ENCODE data around the gene ARID1A.
A peak's percentile ranks its signal among the peaks of the same experiment; 100 is the strongest.

Gene ARID1A

GRCh38 chr1:26733982-26734381 is 38.2 kb downstream of the ARID1A start:
- H3K4me3 ChIP-seq (ENCODE audit: low read depth, low read length), result no peak overlapping the region
- peak; percentile 95 for DNase-seq (ENCODE audit: low read depth)
- TF ChIP-seq CTCF (IDR thresholded peaks at IDR 0.05; ENCODE audit: low read depth, low read length, missing control alignments), result no peak
- in situ Hi-C loops (cut with HindIII; ENCODE audit: low sequenced_read_pairs), result no loop called here

GRCh38 chr1:26734501-26735058 is 38.8 kb downstream of the ARID1A start:
- TF ChIP-seq CTCF (IDR thresholded peaks at IDR 0.05; ENCODE audit: low read depth, low read length, missing control alignments), result no peak
- H3K4me3 ChIP-seq (ENCODE audit: low read depth, low read length), result no peak overlapping the region
- peak; percentile 47 for DNase-seq (ENCODE audit: low read depth)
- in situ Hi-C loops (cut with HindIII; ENCODE audit: low sequenced_read_pairs), result no loop called here

GRCh38 chr1:26739329-26739914 is 43.6 kb downstream of the ARID1A start:
- no peak for DNase-seq (ENCODE audit: low read depth)
- H3K4me3 ChIP-seq (ENCODE audit: low read depth, low read length), result no peak overlapping the region
- TF ChIP-seq CTCF (IDR thresholded peaks at IDR 0.05; ENCODE audit: low read depth, low read length, missing control alignments), result no peak
- in situ Hi-C loops (cut with HindIII; ENCODE audit: low sequenced_read_pairs), result no loop called here

GRCh38 chr1:26740023-26740634 is 44.3 kb downstream of the ARID1A start:
- TF ChIP-seq CTCF (IDR thresholded peaks at IDR 0.05; ENCODE audit: low read depth, low read length, missing control alignments), result no peak
- no peak overlapping the region for H3K4me3 ChIP-seq (ENCODE audit: low read depth, low read length)
- DNase-seq (ENCODE audit: low read depth), result no peak
- in situ Hi-C loops (cut with HindIII; ENCODE audit: low sequenced_read_pairs), result no loop called here

GRCh38 chr1:26740952-26741351 is 45.1 kb downstream of the ARID1A start:
- H3K4me3 ChIP-seq (ENCODE audit: low read depth, low read length), result no peak overlapping the region
- in situ Hi-C loops (cut with HindIII; ENCODE audit: low sequenced_read_pairs), result no loop called here
- TF ChIP-seq CTCF (IDR thresholded peaks at IDR 0.05; ENCODE audit: low read depth, low read length, missing control alignments), result no peak
- no peak for DNase-seq (ENCODE audit: low read depth)

GRCh38 chr1:26743426-26744059 is 47.7 kb downstream of the ARID1A start:
- DNase-seq (ENCODE audit: low read depth), result no peak
- H3K4me3 ChIP-seq (ENCODE audit: low read depth, low read length), result no peak overlapping the region
- in situ Hi-C loops (cut with HindIII; ENCODE audit: low sequenced_read_pairs), result no loop called here
- no peak for TF ChIP-seq CTCF (IDR thresholded peaks at IDR 0.05; ENCODE audit: low read depth, low read length, missing control alignments)
